ENCODE results near the gene AOC3.
A peak's percentile ranks its signal among the peaks of the same experiment; 100 is the strongest.
"Not testable (repeated sequence)": the region's sequence is repeated elsewhere in the genome, so short reads cannot be mapped to it uniquely, and the experiment has no call there.

AOC3 gene

DNA sequence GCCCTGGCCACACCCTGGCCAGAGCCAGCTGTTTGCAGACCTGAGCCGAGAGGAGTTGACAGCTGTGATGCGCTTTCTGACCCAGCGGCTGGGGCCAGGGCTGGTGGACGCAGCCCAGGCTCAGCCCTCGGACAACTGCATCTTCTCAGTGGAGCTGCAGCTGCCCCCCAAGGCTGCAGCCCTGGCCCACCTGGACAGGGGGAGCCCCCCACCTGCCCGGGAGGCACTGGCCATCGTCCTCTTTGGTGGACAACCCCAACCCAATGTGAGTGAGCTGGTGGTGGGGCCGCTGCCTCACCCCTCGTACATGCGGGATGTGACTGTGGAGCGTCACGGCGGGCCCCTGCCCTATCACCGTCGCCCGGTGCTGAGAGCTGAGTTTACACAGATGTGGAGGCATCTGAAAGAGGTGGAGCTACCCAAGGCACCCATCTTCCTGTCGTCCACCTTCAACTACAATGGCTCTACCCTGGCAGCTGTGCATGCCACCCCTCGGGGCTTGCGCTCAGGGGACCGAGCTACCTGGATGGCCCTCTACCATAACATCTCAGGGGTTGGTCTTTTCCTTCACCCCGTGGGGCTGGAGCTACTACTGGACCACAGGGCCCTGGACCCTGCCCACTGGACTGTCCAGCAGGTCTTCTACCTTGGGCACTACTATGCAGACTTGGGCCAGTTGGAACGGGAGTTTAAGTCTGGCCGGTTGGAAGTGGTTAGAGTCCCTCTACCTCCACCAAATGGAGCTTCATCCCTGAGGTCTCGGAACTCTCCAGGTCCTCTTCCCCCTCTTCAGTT lies 6.0 kb upstream of the AOC3 start:
- DNase-seq = no peak

DNA sequence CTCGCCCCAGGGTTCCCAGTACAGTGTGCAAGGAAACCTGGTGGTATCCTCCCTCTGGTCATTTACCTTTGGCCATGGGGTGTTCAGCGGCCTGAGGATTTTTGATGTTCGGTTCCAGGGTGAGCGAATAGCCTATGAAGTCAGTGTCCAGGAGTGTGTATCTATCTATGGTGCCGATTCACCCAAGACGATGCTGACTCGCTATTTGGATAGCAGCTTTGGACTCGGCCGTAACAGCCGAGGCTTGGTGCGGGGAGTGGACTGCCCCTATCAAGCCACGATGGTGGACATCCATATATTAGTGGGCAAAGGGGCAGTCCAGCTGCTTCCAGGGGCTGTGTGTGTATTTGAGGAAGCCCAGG lies 5.5 kb upstream of the AOC3 start:
- no peak for DNase-seq

DNA sequence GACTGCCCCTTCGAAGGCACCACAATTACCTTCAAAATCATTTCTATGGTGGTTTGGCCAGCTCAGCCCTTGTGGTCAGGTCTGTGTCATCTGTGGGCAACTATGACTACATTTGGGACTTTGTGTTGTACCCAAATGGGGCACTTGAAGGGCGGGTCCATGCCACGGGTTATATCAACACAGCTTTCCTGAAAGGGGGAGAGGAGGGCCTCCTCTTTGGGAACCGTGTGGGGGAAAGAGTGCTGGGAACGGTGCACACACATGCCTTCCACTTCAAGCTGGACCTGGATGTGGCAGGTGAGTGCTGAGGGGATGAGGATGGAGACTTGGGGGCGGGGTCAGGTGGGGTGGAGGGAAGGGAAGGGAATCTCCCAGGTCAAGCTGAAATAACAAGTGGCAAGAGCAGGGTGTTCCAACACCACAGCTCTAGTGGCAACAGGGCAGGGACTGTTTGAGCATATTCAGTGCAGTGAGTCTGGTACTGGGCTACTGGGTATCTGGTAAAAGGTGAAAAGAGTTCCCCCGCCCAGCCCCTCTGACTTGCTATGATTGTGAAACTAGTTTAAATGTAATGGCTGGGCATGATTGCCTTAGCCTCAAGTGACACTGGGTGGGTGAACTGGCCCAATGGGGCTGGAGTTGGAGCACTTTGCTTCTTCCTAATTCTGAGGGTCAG lies 4.9 kb upstream of the AOC3 start:
- DNase-seq = no peak

DNA sequence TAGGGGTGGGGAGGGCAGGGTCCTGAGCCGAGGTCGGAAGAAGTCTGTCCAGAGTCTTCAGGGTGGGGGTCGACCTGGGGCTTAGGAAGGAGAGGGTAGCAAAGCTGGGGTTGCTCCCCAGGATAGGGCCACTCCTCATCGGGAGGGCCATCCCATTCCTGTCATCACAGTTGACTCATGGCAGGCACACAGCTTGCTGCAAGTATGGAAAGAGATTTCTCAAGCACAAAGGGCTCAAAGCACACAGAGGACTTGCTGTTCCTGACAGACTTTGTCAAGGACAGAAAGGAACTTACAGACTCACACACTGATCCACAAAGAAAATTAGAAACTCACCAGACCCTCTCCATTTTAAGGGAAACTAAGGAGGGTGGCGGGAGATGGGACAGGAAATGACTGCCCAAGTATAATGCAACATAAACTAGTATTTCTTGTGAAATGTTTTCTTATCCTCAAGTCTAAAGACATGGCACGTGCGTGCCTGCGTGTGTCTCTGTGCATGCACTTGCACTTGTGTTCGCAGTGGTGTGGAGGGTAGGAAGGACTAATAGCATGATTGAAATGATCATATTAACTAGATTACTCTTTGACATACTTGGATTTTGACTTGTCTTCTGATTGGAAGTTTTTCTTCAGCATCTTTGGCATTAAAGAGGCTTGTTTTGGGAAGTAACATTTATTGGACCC lies 4.3 kb upstream of the AOC3 start:
- DNase-seq = peak; percentile 35

DNA sequence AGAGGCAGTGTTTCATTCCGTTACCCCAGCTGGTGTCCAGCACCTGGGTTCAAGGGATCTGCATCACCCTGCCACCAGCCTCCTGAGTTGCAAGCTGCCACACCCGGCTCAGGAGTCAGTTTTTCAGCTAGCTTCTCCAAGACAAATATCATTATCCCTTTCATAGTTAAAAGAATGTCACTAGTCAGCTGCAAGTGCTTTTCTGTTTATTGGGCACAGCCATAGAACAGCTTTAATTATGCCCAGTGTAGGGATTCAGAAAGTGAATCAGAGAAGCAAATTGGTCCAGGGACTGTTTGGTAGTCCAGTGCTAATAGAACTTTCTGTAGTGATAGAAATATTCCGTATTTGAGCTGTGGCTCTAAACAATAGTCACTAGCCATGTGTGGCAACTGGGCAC lies 2.9 kb upstream of the AOC3 start:
- no peak for DNase-seq

DNA sequence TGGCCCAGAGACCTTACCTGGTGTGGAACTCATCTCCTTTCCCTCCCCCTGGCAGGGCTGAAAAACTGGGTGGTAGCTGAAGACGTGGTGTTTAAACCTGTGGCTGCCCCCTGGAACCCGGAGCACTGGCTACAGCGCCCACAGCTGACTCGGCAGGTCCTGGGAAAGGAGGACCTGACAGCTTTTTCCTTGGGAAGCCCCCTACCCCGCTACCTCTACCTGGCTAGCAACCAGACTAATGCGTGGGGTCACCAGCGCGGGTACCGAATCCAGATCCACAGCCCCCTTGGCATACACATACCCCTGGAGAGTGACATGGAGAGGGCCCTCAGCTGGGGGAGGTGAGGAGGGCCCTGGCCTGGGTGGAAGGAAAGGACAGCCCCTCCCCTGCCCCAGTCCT lies 2.0 kb upstream of the AOC3 start:
- DNase-seq = no peak

DNA sequence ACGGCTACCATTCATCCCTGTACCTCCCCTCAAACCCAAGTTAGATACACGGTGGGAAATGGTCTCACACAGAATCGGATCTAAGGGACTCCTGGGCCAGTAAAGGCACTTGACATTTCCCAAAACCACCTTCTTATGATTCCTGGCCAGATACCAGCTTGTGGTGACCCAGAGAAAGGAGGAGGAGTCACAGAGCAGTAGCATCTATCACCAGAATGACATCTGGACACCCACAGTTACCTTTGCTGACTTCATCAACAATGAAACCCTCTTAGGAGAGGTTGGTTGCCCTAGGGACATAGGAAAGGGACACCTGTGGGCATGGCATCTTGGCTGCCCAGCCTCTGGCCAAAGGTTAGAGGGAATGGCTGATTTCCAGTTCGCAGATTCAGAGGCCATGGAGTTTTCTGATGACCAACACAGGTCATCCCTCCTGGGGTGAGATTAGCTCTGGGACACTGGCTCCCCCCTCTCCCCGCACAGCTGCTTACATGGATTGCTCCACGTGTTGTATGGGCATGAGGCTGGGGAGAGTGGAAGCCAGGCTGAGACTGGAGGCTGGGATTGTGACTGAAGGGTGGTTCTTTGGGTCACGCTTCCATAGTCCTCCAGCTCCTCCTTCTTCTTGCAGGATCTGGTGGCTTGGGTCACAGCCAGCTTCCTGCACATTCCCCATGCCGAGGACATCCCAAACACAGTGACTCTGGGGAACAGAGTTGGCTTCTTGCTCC lies 1.4 kb upstream of the AOC3 start:
- no peak for DNase-seq

DNA sequence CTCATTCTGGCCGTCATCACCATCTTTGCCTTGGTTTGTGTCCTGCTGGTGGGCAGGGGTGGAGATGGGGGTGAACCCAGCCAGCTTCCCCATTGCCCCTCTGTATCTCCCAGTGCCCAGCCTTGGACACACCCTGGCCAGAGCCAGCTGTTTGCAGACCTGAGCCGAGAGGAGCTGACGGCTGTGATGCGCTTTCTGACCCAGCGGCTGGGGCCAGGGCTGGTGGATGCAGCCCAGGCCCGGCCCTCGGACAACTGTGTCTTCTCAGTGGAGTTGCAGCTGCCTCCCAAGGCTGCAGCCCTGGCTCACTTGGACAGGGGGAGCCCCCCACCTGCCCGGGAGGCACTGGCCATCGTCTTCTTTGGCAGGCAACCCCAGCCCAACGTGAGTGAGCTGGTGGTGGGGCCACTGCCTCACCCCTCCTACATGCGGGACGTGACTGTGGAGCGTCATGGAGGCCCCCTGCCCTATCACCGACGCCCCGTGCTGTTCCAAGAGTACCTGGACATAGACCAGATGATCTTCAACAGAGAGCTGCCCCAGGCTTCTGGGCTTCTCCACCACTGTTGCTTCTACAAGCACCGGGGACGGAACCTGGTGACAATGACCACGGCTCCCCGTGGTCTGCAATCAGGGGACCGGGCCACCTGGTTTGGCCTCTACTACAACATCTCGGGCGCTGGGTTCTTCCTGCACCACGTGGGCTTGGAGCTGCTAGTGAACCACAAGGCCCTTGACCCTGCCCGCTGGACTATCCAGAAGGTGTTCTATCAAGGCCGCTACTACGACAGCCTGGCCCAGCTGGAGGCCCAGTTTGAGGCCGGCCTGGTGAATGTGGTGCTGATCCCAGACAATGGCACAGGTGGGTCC lies 607 bp downstream of the AOC3 start:
- not testable (repeated sequence) for DNase-seq

DNA sequence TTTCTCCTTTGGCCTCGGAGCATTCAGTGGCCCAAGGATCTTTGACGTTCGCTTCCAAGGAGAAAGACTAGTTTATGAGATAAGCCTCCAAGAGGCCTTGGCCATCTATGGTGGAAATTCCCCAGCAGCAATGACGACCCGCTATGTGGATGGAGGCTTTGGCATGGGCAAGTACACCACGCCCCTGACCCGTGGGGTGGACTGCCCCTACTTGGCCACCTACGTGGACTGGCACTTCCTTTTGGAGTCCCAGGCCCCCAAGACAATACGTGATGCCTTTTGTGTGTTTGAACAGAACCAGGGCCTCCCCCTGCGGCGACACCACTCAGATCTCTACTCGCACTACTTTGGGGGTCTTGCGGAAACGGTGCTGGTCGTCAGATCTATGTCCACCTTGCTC lies 1.4 kb downstream of the AOC3 start:
- no peak for DNase-seq

DNA sequence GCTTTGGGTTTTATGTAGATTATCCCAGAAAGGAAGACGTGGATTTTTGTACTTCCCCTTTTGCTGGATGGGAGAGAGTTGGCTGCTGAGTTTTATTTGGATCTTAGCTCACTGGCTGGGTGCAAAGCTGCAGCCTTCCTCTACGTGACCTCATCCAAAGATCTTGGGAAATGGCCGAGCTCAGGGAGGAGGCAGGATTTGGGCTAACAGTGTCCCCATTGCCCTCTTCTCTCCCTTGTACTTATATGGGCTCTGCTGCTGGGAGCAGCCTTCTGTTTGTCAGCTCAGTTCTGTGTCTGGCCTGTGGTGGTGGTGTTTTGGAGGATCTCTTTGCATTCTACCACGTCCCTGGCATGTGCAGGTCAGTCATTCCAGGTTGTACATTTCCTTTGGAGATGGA lies 2.0 kb downstream of the AOC3 start:
- no peak for DNase-seq

DNA sequence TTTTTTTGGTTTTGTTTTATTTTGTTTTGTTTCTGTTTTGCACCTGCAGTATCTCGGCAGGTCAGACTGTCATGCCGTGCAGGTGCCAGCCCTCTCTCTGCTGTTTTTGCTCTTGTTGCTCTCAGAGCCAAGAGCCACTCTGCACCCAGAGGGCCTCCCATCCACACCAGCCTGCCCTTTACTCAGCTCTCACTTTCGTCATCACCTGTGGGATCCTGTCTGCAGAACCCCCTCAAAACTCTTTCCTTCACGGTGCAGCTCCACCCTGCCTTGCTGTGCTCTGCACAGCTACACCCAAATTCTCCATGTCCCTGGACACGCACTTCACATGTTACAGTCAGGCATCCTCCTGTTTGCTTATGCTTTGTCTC lies 2.6 kb downstream of the AOC3 start:
- DNase-seq = no peak

DNA sequence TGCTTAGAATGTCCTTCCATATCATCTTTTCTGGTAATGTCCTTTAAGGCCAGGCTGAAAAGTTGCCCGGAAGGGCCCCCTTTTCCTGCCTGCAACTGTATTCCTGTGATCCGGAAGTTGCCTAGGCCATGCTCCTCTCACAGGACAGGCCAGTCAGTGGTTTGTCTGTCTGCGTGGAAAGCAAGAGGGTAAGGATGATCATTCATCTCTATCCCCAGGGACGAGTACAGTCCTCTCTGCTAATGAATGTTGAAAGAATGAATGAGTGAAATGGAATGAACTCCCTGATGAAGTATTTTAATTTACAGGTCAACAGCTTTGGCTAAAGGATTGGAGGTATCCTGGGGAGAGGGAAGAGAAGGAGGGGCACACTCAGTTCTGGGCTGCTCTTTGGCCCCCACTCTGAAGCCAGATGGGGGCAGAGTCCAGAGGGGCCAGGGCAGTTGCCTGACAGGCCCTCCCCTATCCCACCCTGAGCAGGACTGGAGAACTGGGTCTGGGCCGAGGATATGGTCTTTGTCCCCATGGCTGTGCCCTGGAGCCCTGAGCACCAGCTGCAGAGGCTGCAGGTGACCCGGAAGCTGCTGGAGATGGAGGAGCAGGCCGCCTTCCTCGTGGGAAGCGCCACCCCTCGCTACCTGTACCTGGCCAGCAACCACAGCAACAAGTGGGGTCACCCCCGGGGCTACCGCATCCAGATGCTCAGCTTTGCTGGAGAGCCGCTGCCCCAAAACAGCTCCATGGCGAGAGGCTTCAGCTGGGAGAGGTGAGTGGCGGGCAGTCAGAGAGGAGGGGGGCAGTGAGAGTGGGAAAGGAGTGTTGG lies 3.2 kb downstream of the AOC3 start:
- no peak for DNase-seq

DNA sequence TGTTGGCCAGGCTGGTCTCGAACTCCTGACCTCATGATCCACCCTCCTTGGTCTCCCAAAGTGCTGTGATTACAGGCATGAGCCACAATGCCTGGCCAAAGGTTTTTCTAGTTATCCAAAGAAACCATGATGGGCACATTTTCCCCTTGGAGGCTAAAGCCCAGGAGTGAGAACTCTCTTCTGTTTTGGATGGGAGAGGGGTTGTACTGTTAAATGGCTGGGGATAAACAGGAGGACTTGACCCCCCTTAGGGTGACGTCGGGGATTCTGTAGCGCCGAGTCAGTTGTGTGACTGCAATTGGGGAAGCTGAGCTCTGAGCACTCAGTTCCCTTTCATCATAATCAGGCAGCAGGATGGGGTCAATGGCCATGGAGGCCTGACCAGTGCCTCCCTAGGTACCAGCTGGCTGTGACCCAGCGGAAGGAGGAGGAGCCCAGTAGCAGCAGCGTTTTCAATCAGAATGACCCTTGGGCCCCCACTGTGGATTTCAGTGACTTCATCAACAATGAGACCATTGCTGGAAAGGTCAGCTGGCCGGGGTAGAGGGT lies 4.1 kb downstream of the AOC3 start:
- DNase-seq = no peak

DNA sequence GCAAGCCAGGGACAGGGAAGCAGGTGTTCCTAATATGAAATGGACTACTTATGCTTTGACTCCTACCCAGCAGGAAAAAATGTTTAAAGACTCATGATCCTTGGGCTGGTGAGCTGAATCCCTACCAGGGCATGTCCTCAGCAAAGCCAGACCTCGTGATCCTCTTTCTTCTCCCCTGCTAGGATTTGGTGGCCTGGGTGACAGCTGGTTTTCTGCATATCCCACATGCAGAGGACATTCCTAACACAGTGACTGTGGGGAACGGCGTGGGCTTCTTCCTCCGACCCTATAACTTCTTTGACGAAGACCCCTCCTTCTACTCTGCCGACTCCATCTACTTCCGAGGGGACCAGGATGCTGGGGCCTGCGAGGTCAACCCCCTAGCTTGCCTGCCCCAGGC lies 5.1 kb downstream of the AOC3 start:
- not testable (repeated sequence) for DNase-seq

DNA sequence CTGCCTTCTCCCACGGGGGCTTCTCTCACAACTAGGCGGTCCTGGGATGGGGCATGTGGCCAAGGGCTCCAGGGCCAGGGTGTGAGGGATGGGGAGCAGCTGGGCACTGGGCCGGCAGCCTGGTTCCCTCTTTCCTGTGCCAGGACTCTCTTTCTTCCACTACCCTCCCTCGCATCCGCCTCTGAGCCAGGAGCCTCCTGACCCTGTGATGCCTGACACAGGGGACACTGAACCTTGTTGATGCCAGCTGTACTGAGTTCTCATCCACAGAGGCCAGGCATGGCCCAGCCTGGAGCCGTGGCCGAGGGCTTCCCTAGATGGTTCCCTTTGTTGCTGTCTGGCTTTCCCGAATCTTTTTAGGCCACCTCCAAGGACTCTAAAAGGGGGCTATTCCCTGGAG lies 5.5 kb downstream of the AOC3 start:
- not testable (repeated sequence) for DNase-seq

DNA sequence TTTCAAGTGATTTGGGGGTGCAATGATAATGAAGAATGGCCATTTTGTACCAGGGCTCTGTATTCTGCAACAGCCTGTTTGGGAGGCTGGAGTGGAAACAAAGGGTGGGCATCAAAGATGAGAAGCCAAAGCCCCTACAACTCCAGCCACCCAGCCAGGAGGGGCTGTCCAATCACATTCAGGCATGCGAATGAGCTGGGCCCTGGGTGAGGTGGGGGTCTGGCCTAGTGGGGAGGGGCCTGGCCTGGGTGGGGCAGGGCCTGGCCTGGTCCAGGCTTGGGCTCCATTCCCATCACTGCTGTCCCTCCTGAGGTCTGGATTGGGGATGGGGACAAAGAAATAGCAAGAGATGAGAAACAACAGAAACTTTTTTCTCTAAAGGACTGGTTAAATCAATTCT lies 6.4 kb downstream of the AOC3 start:
- no peak for DNase-seq

DNA sequence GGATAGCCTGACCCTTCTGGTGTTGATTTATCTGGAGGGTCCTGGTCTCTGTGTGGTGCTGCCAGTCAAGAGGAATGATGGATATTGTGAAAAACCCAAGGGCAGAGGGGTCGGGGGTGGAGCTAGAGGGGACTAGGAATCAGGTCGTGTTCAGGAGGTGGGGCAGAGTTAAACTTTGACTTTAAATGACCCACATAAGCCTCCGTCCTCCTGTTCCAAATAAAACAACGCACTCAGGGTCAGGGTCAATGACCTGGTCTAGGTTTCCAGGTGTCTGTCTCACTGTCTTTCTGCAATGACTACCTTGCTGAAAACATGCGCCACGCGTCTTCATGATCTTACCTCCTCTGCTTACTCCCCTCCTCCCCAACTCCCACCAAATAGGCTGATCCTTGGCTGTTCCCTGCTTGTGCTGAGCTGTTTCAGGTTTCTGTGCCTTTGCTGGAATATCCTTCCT lies 14.7 kb downstream of the AOC3 start:
- no peak for DNase-seq

DNA sequence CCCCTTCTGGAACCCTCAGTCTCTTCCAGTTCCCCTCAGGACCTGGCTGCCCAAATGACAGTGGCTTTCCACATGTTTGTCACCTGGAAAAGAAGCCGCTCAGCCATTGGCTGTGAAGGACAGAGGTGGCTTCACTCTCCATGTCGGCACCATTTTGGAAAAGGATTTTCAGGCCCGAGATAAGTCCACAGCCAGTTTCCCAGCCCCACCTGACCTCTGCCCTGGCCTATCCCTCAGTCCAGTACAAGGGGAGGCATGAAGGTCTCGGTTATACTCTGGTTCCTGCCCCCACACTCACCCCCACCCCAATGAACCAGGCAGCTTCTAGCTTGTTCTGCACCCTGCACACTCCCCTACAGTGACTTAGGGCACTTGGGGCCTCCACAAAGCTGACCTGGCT lies 15.2 kb downstream of the AOC3 start:
- no peak for DNase-seq

DNA sequence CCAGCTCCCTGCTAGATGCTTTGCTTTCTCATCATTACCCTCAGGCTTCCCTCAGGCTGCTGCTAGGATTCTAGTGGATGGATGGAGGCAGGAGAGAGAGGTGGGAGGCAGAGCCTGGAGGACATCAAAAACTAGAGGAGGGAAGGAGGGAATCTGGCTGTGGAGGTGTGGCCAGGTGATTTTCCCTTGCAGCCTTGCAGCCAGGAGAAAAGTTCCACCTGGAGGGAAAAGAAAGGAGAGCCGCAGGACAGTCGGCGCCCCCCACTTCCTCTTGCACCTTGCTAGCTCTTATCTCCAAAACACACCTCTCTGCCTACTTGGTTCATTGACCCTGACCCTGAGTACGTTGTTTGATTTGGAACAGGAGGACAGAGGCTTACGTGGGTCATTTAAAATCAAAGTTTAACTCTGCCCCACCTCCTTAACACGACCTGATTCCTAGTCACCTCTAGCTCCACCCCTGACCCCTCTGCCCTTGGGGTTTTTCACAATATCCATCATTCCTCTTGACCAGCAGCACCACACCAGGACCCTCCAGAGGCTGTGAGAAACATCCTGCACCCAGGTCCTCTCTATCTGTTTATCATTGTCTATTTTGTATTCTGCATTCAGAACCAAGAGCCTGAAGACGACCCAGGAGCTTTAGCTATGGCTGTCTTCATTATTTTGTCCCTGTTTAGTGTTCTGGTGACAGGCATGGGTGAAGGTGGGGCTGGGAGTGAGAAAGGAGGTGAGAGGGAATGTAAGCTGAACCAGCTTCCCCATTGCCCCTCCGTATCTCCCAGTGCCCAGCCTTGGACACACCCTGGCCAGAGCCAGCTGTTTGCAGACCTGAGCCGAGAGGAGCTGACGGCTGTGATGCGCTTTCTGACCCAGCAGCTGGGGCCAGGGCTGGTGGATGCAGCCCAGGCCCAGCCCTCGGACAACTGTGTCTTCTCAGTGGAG lies 15.9 kb downstream of the AOC3 start:
- no peak for DNase-seq

DNA sequence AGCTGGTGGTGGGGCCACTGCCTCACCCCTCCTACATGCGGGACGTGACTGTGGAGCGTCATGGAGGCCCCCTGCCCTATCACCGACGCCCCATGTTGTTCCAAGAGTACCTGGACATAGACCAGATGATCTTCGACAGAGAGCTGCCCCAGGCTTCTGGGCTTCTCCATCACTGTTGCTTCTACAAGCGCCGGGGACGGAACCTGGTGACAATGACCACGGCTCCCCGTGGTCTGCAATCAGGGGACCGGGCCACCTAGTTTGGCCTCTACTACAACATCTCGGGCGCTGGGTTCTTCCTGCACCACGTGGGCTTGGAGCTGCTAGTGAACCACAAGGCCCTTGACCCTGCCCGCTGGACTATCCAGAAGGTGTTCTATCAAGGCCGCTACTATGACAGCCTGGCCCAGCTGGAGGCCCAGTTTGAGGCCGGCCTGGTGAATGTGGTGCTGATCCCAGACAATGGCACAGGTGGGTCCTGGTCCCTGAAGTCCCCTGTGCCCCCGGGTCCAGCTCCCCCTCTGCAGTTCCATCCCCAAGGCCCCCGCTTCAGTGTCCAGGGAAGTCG lies 16.8 kb downstream of the AOC3 start:
- DNase-seq = not testable (repeated sequence)
